SU-DHL-6 (cell line): ENCODE results near the gene ASPRV1.

ENCODE experiments used
- EZH2phosphoT487 ChIP-seq: fragments of 200-600 bp; sonication (generic), shearing (Covaris generic); conservative IDR thresholded peaks from 2 replicates; pipeline ENCODE4 v1.6.1; 2018; ENCODE audit warnings: mild to moderate bottlenecking, antibody characterized with exemption, low read length, moderate library complexity, mixed read lengths
- TF ChIP-seq, protein P1 (sequence below): fragments of 200-600 bp; sonication (generic); IDR thresholded peaks from one replicate; pipeline ENCODE4 v1.5.1; 2017; ENCODE audit warnings: antibody characterized with exemption, mild to moderate bottlenecking, low read length, moderate library complexity; ENCODE audit not compliant: insufficient read depth, poor library complexity, severe bottlenecking

DNA sequence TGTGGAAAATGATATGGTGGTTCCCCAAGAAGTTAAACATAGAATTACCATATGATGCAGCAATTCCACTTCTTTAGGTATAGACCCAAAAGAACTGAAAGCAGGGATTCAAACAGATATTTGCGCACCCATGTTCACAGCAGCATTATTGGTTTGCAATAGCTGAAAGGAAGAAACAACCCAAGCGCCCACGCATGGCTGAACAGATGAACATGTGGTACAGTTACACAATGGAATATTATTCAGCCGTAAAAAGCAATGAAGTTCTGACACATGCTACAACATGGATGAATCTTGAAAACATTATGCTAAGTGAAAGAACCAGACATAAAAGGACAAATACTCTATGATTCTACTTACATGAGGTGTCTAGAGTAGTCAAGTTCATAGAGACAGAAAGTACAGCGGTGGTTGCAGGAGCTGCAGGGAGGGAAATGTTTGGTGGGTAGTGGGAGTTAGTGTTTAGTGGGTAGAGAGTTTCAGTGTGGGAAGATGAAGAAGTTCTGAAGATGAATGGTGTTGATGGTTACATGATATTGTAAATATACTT lies 26.7 kb upstream of the ASPRV1 start:
- TF ChIP-seq, protein P1, sequence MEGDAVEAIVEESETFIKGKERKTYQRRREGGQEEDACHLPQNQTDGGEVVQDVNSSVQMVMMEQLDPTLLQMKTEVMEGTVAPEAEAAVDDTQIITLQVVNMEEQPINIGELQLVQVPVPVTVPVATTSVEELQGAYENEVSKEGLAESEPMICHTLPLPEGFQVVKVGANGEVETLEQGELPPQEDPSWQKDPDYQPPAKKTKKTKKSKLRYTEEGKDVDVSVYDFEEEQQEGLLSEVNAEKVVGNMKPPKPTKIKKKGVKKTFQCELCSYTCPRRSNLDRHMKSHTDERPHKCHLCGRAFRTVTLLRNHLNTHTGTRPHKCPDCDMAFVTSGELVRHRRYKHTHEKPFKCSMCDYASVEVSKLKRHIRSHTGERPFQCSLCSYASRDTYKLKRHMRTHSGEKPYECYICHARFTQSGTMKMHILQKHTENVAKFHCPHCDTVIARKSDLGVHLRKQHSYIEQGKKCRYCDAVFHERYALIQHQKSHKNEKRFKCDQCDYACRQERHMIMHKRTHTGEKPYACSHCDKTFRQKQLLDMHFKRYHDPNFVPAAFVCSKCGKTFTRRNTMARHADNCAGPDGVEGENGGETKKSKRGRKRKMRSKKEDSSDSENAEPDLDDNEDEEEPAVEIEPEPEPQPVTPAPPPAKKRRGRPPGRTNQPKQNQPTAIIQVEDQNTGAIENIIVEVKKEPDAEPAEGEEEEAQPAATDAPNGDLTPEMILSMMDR, result no peak
- TF ChIP-seq EZH2phosphoT487, result no peak
